Measurements from ENCODE around the gene DUSP1. TPM values are rescaled to one million over a fixed set of nuclear protein-coding genes. Genes with fewer than 3 reads are reported as not detected.

Gene DUSP1
- polyA plus RNA-seq, 1 donor from 2014 or later = 48.3 TPM

DNA sequence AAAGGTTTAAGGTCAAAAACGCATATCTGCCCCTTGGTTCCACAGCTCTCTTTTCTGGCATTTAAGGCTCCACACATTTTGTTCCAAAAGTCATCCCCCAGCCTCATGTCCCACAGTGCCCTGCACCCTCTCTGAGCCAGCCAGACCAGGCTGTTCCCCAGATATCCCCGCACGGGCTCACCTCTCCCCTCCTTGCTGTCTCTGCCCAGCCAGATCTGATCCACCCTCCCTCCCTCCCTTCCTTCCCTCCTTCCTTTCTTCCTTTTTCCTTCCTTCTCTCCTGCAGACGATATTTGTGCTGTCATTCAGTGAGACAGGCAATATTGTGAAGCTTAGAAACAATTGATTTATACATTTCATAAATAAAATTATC is 37.0 kb downstream of the DUSP1 start:
- Histone ChIP-seq H3K4me3 (ENCODE audit: low read length) (no peak overlapping the region), H2AFZ (ENCODE audit: low read depth, low read length) (no peak overlapping the region), H3K27ac (ENCODE audit: low read length) (no peak overlapping the region), H3K36me3 (ENCODE audit: insufficient read depth, low read length) (no peaks in the 10 kb centered on the region), H3K4me2 (ENCODE audit: low read length) (no peak overlapping the region), H4K20me1 (ENCODE audit: insufficient read depth) (no peaks in the 10 kb centered on the region), H3F3A (ENCODE audit: insufficient read depth, low read length, poor library complexity, severe bottlenecking) (no peaks in the 10 kb centered on the region), H3K9me3 (ENCODE audit: low read length) (no peaks in the 10 kb centered on the region), H3K9me2 (ENCODE audit: insufficient read depth, low read length) (no peaks in the 10 kb centered on the region), H3K79me2 (replicated peaks; ENCODE audit: insufficient read depth, low read length) (no peaks in the 10 kb centered on the region), H3K27me3 (ENCODE audit: insufficient read depth, low read depth, low read length) (no peaks in the 10 kb centered on the region), H3K9ac (ENCODE audit: low read length) (no peak overlapping the region)
- TF ChIP-seq POLR2AphosphoS5 (IDR thresholded peaks at IDR 0.05) (no peak), SMC3 (conservative IDR thresholded peaks at IDR 0.05; ENCODE audit: poor library complexity) (no peak), EP300 (conservative IDR thresholded peaks at IDR 0.05; ENCODE audit: poor library complexity, severe bottlenecking) (no peak), EZH2 (IDR thresholded peaks at IDR 0.05; ENCODE audit: borderline replicate concordance, insufficient read depth, low read length, poor library complexity, severe bottlenecking) (no peak), MXI1 (conservative IDR thresholded peaks at IDR 0.05; ENCODE audit: poor library complexity, severe bottlenecking) (no peak), TAF1 (IDR thresholded peaks at IDR 0.05; ENCODE audit: low read depth) (no peak), RAD21 (conservative IDR thresholded peaks at IDR 0.05) (no peak)
- TF ChIP-seq, protein P1, sequence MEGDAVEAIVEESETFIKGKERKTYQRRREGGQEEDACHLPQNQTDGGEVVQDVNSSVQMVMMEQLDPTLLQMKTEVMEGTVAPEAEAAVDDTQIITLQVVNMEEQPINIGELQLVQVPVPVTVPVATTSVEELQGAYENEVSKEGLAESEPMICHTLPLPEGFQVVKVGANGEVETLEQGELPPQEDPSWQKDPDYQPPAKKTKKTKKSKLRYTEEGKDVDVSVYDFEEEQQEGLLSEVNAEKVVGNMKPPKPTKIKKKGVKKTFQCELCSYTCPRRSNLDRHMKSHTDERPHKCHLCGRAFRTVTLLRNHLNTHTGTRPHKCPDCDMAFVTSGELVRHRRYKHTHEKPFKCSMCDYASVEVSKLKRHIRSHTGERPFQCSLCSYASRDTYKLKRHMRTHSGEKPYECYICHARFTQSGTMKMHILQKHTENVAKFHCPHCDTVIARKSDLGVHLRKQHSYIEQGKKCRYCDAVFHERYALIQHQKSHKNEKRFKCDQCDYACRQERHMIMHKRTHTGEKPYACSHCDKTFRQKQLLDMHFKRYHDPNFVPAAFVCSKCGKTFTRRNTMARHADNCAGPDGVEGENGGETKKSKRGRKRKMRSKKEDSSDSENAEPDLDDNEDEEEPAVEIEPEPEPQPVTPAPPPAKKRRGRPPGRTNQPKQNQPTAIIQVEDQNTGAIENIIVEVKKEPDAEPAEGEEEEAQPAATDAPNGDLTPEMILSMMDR (IDR thresholded peaks at IDR 0.05; ENCODE audit: poor library complexity, severe bottlenecking) = no peak
- TF ChIP-seq, protein P2, sequence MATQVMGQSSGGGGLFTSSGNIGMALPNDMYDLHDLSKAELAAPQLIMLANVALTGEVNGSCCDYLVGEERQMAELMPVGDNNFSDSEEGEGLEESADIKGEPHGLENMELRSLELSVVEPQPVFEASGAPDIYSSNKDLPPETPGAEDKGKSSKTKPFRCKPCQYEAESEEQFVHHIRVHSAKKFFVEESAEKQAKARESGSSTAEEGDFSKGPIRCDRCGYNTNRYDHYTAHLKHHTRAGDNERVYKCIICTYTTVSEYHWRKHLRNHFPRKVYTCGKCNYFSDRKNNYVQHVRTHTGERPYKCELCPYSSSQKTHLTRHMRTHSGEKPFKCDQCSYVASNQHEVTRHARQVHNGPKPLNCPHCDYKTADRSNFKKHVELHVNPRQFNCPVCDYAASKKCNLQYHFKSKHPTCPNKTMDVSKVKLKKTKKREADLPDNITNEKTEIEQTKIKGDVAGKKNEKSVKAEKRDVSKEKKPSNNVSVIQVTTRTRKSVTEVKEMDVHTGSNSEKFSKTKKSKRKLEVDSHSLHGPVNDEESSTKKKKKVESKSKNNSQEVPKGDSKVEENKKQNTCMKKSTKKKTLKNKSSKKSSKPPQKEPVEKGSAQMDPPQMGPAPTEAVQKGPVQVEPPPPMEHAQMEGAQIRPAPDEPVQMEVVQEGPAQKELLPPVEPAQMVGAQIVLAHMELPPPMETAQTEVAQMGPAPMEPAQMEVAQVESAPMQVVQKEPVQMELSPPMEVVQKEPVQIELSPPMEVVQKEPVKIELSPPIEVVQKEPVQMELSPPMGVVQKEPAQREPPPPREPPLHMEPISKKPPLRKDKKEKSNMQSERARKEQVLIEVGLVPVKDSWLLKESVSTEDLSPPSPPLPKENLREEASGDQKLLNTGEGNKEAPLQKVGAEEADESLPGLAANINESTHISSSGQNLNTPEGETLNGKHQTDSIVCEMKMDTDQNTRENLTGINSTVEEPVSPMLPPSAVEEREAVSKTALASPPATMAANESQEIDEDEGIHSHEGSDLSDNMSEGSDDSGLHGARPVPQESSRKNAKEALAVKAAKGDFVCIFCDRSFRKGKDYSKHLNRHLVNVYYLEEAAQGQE (IDR thresholded peaks at IDR 0.05; ENCODE audit: borderline replicate concordance) = no peak

DNA sequence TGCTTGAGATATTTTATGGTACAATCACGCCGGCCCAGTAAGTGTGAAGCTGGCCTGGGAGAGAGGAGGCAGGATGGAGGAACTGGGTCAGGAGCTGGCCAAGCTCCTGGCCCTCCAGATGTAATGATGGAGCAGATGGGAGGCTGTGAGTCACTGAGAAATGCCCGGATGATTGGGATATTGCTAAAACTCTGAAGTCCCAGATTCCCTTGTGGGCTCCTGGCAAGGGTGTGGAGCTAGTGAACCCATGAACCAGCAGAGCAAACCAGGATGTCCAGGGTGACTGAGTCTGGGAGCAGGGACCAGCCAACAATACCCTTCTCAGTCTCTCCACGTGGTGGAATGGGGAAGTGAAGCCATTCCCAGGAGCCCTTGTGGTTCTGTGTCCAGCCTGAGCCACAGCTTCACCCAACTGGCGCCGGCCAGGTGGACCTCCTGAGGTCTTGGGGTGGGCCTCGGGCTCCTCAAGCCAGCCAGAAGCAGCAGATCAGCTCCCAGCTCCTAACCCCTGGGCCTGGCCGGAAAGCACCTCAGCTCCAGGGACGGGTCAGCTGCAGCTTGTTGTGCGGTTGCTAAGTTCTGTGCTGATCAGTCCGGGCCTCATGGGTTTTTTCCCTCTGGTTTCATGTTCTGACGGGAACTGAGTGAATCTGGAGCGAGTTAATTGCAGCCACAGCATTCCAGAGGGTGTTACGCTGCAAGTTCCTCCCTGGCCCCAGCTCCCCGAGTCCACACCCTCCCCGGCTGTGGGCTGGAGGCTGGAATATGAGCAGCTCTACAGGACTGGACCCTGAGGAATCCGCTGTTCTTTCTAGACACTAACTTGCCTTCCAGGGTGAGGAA is 37.6 kb downstream of the DUSP1 start:
- Histone ChIP-seq H4K20me1 (ENCODE audit: insufficient read depth) (no peaks in the 10 kb centered on the region), H3K79me2 (replicated peaks; ENCODE audit: insufficient read depth, low read length) (no peaks in the 10 kb centered on the region), H3K9ac (ENCODE audit: low read length) (no peak overlapping the region), H2AFZ (ENCODE audit: low read depth, low read length) (no peak overlapping the region), H3K36me3 (ENCODE audit: insufficient read depth, low read length) (no peaks in the 10 kb centered on the region), H3K9me2 (ENCODE audit: insufficient read depth, low read length) (no peaks in the 10 kb centered on the region), H3K27ac (ENCODE audit: low read length) (no peak overlapping the region), H3F3A (ENCODE audit: insufficient read depth, low read length, poor library complexity, severe bottlenecking) (no peaks in the 10 kb centered on the region), H3K4me3 (ENCODE audit: low read length) (no peak overlapping the region), H3K4me2 (ENCODE audit: low read length) (no peak overlapping the region), H3K9me3 (ENCODE audit: low read length) (no peaks in the 10 kb centered on the region), H3K27me3 (ENCODE audit: insufficient read depth, low read depth, low read length) (no peaks in the 10 kb centered on the region)
- TF ChIP-seq SMC3 (conservative IDR thresholded peaks at IDR 0.05; ENCODE audit: poor library complexity) = no peak
- TF ChIP-seq, protein P2 (IDR thresholded peaks at IDR 0.05; ENCODE audit: borderline replicate concordance) = no peak
- no peak for TF ChIP-seq MXI1 (conservative IDR thresholded peaks at IDR 0.05; ENCODE audit: poor library complexity, severe bottlenecking)
- no peak for TF ChIP-seq RAD21 (conservative IDR thresholded peaks at IDR 0.05)
- TF ChIP-seq EP300 (conservative IDR thresholded peaks at IDR 0.05; ENCODE audit: poor library complexity, severe bottlenecking) = no peak
- TF ChIP-seq TAF1 (IDR thresholded peaks at IDR 0.05; ENCODE audit: low read depth) = no peak
- TF ChIP-seq, protein P1 (IDR thresholded peaks at IDR 0.05; ENCODE audit: poor library complexity, severe bottlenecking) = no peak

All from neural cell (in vitro differentiated cells).